HUES48 (cell line): ENCODE measurements around the gene JSRP1.

ENCODE experiments used
- H3K27ac ChIP-seq: one replicate; pipeline ENCODE4 v1.7.0; 2013; ENCODE audit warnings: low read depth, low read length, inconsistent platforms
- H3K27me3 ChIP-seq: 2 replicates; pipeline ENCODE4 v1.6.1; 2013; ENCODE audit warnings: mild to moderate bottlenecking, low read length; ENCODE audit not compliant: control insufficient read depth, insufficient read depth
- H3K36me3 ChIP-seq: 2 replicates; pipeline ENCODE4 v1.6.1; 2013; ENCODE audit warnings: low read length; ENCODE audit not compliant: control insufficient read depth, insufficient read depth
- H3K4me1 ChIP-seq: 2 replicates; pipeline ENCODE4 v1.6.1; 2013; ENCODE audit warnings: mild to moderate bottlenecking, low read length; ENCODE audit not compliant: control insufficient read depth, insufficient read depth
- H3K4me3 ChIP-seq: 2 replicates; pipeline ENCODE4 v1.5.1; 2013; ENCODE audit warnings: mild to moderate bottlenecking, low read depth, low read length
- H3K9ac ChIP-seq: 2 replicates; pipeline ENCODE4 v1.6.1; 2013; ENCODE audit warnings: mild to moderate bottlenecking, low read depth, low read length, moderate library complexity
- H3K9me3 ChIP-seq: 2 replicates; pipeline ENCODE4 v1.6.1; 2013; ENCODE audit warnings: low read length; ENCODE audit not compliant: control insufficient read depth, insufficient read depth

The JSRP1 gene

DNA sequence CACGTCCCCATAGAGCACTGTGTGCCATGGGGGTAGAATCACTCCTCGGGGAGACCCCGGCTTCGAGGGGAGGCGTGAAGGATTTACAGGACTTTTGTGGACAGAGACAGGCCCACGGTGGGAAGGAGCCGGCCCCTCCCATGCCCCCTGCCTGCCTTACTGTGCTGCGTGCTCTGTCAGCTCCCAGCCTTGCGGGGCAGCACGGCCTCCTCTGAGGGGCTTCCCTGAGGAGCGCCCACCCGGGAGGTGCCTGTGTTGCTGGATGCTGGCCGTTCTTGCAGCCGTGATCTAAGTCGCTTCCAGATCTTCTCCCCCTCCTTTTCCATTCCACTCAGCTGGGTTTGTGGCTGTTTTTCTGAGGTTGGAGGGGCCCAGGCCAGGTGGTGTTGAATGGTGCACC, 49.2 kb downstream of the JSRP1 start:
- Histone ChIP-seq H3K9ac (no peak overlapping the region), H3K4me1 (no peaks in the 10 kb centered on the region), H3K9me3 (no peaks in the 10 kb centered on the region), H3K27me3 (no peaks in the 10 kb centered on the region), H3K36me3 (peaks cover 46% of the 10 kb centered on the region), H3K27ac (no peak overlapping the region), H3K4me3 (no peak overlapping the region)

DNA sequence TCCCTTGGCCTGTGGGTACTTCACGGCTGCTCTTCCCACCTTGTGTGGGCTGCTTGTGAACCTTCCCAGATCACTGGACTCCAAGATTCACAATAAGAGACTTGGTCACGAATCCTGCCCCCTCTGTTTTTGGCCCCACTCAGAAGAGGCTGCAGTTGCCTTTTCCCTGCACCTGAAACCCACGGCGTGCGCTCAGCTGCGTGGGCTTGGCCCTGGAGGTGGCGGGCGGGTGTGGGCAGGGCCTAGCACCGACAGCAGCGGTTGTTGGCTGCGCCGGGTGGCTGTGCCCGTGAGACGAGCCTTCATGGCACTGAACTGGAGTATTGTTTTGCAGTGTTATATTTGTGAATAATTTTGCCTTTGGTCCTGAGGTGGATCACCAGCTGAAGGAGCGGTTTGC, 53.9 kb downstream of the JSRP1 start:
- Histone ChIP-seq H3K4me3 (no peak overlapping the region), H3K9me3 (no peaks in the 10 kb centered on the region), H3K27me3 (no peaks in the 10 kb centered on the region), H3K36me3 (peaks cover 34% of the 10 kb centered on the region), H3K9ac (no peak overlapping the region), H3K4me1 (no peaks in the 10 kb centered on the region), H3K27ac (no peak overlapping the region)
